Glutamatergic neuron (in vitro differentiated cells): ENCODE data around the gene CEP112. TPM values are rescaled to one million over a fixed set of nuclear protein-coding genes. Genes with fewer than 3 reads are reported as not detected.

ENCODE experiments used
- DNase-seq: peaks from one replicate; pipeline ENCODE4 v3.0.0; 2022
- H3K27ac Mint-ChIP-seq: one replicate; pipeline ENCODE4 v1.8.0; 2020; ENCODE audit warnings: mild to moderate bottlenecking, mixed read lengths, inconsistent platforms; ENCODE audit not compliant: unreplicated experiment
- H3K27me3 Mint-ChIP-seq: one replicate; pipeline ENCODE4 v1.8.0; 2020; ENCODE audit warnings: mild to moderate bottlenecking, moderate library complexity, mixed read lengths, inconsistent platforms; ENCODE audit not compliant: unreplicated experiment
- H3K36me3 Mint-ChIP-seq: one replicate; pipeline ENCODE4 v1.8.0; 2020; ENCODE audit warnings: mild to moderate bottlenecking, mixed read lengths, inconsistent platforms; ENCODE audit not compliant: unreplicated experiment
- H3K4me1 Mint-ChIP-seq: one replicate; pipeline ENCODE4 v1.8.0; 2020; ENCODE audit warnings: mild to moderate bottlenecking, low read depth, mixed read lengths, inconsistent platforms; ENCODE audit not compliant: unreplicated experiment
- H3K4me3 Mint-ChIP-seq: one replicate; pipeline ENCODE4 v1.8.0; 2020; ENCODE audit warnings: mild to moderate bottlenecking, mixed read lengths, inconsistent platforms; ENCODE audit not compliant: unreplicated experiment
- H3K9me3 Mint-ChIP-seq: one replicate; pipeline ENCODE4 v1.8.0; 2020; ENCODE audit warnings: mild to moderate bottlenecking, moderate library complexity, mixed read lengths, inconsistent platforms; ENCODE audit not compliant: unreplicated experiment
- total RNA-seq: library from RNA; stranded (reverse); fragmentation: NEBNext Ultra II Directional; extraction: Animal tissue kit (Norgen Biotek cat#: 25700); gene quantifications from one replicate; pipeline ENCODE4 v1.2.1, GENCODE V29; 2021; ENCODE audit not compliant: unreplicated experiment
- TF ChIP-seq, protein P1 (sequence below): fragments of 200-600 bp; sonication (generic); IDR thresholded peaks from one replicate; pipeline ENCODE4 v1.5.0; 2021; ENCODE audit not compliant: partially characterized antibody, unreplicated experiment

Gene CEP112
- total RNA-seq, 1 donor from 2014 or later = 8.5 TPM

DNA sequence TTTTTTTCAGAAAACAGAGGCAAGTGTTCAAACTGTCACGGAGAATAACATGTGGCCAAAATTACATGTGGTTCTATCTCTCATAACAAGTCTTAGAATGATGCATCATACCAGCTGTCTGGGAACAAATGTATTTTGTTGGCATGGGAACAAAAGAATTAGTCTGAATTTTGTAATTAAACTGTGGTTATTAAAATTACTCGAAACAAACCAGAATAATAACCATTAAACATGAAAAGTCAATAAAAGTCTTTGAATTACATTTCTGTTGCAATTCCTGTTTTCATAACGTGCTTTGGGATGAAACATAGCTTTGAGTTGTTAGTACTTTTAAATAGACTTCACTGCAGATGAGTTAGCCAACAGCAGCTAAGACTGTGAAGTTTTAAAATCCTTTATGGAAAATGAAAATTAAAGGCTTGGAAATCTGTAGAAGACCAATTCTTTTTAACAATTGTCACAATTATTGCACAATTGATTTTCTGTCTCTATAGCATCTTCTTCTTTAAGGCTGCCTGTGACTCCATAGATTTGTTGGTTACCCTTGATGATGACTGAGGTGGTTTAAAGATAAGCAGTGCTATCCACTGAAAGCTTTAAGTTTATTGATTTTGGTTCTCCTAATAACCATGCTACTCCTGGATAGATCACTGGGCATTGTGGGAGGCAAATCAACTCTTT is 512.6 kb downstream of the CEP112 start:
- no peaks in the 10 kb centered on the region for H3K9me3 Mint-ChIP-seq
- TF ChIP-seq, protein P1, sequence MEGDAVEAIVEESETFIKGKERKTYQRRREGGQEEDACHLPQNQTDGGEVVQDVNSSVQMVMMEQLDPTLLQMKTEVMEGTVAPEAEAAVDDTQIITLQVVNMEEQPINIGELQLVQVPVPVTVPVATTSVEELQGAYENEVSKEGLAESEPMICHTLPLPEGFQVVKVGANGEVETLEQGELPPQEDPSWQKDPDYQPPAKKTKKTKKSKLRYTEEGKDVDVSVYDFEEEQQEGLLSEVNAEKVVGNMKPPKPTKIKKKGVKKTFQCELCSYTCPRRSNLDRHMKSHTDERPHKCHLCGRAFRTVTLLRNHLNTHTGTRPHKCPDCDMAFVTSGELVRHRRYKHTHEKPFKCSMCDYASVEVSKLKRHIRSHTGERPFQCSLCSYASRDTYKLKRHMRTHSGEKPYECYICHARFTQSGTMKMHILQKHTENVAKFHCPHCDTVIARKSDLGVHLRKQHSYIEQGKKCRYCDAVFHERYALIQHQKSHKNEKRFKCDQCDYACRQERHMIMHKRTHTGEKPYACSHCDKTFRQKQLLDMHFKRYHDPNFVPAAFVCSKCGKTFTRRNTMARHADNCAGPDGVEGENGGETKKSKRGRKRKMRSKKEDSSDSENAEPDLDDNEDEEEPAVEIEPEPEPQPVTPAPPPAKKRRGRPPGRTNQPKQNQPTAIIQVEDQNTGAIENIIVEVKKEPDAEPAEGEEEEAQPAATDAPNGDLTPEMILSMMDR = no peak
- no peak for DNase-seq

DNA sequence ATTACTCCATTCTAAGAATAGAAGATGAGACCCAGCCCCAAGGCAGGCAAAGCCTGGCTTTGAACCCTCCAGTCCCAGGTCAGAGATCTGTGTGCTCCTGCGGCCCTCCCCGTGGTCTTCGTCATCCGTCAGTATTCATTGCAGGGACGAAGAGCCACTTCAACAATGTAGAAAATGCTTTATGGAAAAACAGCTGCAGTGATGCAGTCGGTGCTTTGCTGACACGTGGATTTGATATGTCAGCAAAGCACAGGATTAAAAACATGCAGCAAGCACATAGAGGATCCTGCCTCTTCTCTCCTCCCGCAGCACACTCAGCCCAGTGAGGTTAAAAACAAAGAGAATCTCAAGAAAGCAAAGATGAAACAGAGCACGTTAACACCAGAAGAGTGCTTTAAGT is 513.4 kb downstream of the CEP112 start:
- peaks cover 1% of the 10 kb centered on the region for H3K27me3 Mint-ChIP-seq
- no peak overlapping the region for H3K27ac Mint-ChIP-seq
- H3K36me3 Mint-ChIP-seq = no peaks in the 10 kb centered on the region
- TF ChIP-seq, protein P1 = no peak
- no peak overlapping the region for H3K4me3 Mint-ChIP-seq
- no peaks in the 10 kb centered on the region for H3K4me1 Mint-ChIP-seq
- no peaks in the 10 kb centered on the region for H3K9me3 Mint-ChIP-seq
- no peak for DNase-seq

More for the DNA sequence above, 512.6 kb downstream of the CEP112 start:
- Mint-ChIP-seq H3K27me3 (peaks cover 1% of the 10 kb centered on the region), H3K4me1 (no peaks in the 10 kb centered on the region), H3K27ac (no peak overlapping the region), H3K36me3 (no peaks in the 10 kb centered on the region), H3K4me3 (no peak overlapping the region)

DNA sequence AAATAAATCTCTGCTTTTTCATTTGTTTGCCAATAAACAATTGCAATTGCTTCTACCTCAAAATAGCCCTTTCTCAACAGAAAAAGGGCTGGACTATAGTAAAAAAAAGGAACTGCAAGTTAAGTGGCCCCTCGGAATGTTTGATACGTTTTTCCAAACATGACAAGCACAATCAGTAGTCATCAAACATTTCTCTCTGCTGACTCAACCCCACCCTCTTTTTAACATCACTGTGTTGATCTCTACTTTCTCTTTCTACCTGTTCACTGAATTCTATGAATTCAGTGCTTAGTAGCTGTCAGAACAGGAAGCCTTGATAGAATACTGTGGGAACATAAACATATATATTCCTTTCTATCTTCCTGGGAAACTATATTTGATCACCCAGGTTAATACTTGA is 514.0 kb downstream of the CEP112 start:
- no peak overlapping the region for H3K27ac Mint-ChIP-seq
- H3K27me3 Mint-ChIP-seq = peaks cover 1% of the 10 kb centered on the region
- TF ChIP-seq, protein P1 = no peak
- DNase-seq = no peak
- no peaks in the 10 kb centered on the region for H3K4me1 Mint-ChIP-seq
- H3K4me3 Mint-ChIP-seq = no peak overlapping the region
- H3K9me3 Mint-ChIP-seq = no peaks in the 10 kb centered on the region
- H3K36me3 Mint-ChIP-seq = no peaks in the 10 kb centered on the region

DNA sequence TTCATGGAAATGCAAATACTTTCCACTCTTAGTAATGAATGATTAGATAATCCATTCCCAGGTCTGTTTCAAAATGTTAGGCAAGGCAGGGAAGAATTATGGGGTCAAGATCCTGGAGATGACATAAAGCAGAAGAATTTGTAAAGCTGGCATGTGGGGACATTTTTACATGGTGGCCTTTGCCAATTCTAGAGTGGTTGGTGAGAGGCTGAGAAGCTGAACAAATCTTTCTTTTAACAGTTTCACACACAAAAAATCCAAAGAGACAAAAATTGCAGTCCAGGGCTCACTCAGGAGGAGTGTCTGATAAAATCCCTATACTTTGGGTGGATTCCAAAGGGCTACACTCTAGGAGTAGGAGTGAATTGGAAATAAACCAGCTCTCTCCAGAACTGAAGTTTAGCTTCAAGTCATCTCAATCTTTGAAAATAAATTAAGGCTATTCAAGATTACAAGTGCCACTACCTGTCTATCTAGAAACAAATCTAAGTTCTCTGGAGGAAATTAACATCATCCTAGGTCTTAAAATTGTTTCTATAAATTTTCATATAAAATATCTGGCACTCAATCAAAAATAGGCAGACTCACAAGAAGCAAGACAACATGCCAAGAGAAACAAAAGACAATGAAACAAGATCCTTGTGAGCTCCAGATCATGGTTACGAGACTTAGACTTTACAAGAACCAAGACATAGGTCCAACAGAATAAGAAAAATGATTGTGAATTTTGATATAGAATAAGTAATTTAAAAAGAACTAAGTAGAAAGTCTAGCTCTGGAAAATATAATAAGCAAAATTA is 517.5 kb downstream of the CEP112 start:
- TF ChIP-seq, protein P1 = no peak
- H3K9me3 Mint-ChIP-seq = no peaks in the 10 kb centered on the region
- no peak for DNase-seq
- H3K4me3 Mint-ChIP-seq = no peak overlapping the region
- H3K27ac Mint-ChIP-seq = no peak overlapping the region
- no peaks in the 10 kb centered on the region for H3K4me1 Mint-ChIP-seq
- H3K27me3 Mint-ChIP-seq = no peaks in the 10 kb centered on the region
- no peaks in the 10 kb centered on the region for H3K36me3 Mint-ChIP-seq
